Measurements from ENCODE around the gene PRKAR1B.

PRKAR1B gene

GRCh38 chr7:776381-776780 is 49.3 kb upstream of the PRKAR1B start:
- Histone ChIP-seq H3K27ac (ENCODE audit: extremely low read depth, low read depth, low read length) (no peak overlapping the region), H3K9me3 (ENCODE audit: control insufficient read depth, insufficient read depth, low read depth, low read length) (no peaks in the 10 kb centered on the region), H3K4me1 (ENCODE audit: control insufficient read depth, insufficient read depth, low read length) (no peaks in the 10 kb centered on the region), H3K36me3 (ENCODE audit: control insufficient read depth in 2 of 2, insufficient read depth in 1 of 2, low read length in 2 of 2) (peaks cover 25 to 73% of the 10 kb centered on the region in 2 experiments), H3K4me3 (ENCODE audit: low read depth, low read length) (no peak overlapping the region)
- POLR2A ChIA-PET = no interaction called here
- CTCF ChIA-PET = interaction anchor here (0.7 to 1.1 kb wide), 2 partner anchors 15 to 99 kb away, joined by 3 to 4 read pairs; no protein-coding TSS in a partner anchor
- TF ChIP-seq ZFP41 (tag by site-specific recombination; IDR thresholded peaks at IDR 0.05; ENCODE audit: borderline replicate concordance) = no peak
- TF ChIP-seq ZNF157 (tag by site-specific recombination; IDR thresholded peaks at IDR 0.05) = no peak

DNA sequence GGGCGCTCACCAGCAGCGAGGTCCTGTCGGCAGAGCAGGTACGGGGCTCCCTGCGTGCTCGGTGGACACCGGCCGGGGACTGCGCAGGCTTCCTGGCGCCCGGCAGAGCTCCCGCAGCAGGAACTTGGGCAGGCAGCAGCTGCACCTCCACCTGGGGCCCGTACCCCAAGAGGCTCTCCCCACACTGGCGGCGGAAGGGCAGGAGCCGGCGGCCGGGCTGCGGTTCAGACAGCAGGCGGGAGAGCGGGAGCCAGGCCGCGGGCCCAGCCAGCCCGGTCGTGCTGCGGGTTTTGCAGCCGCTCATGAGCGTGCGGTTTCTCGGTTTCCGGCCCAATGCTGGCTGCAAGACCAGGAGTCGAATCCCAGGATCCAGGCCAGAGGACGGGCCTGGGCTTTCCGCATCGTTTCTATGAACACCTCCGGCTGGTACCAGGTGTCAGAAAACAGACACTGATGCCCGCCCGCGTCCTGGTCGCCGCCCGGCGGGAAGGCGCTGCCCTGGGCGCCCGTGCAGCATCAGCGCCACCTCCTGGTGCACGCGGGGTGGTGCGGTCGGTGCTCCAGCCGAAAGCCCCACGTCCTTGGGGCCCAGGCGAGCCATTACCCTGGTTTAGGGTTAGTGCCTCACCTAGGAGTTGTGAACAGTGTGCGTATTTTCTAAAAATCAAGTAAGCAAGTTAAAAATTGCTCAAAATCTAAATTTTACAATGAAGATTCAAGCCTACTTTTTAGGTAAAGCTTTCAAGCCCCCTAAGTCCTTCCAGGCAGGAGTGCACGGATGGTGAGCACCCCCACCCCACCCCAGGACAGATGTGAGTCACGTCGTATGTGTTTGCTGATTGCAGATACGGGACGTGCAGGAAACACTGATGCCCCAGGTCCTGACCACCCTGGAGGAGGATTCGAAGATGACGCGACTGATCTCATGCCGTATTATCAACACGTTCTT is 47.4 kb upstream of the PRKAR1B start:
- H3K4me1 ChIP-seq (ENCODE audit: control insufficient read depth, insufficient read depth, low read length) = no peaks in the 10 kb centered on the region
- H3K9me3 ChIP-seq (ENCODE audit: control insufficient read depth, insufficient read depth, low read depth, low read length) = no peaks in the 10 kb centered on the region
- CTCF ChIA-PET = interaction anchor here (0.6 to 1.7 kb wide), 13 partner anchors 14 to 460 kb away, joined by 3 to 7 read pairs (median 3); partner anchors contain the start of gene SUN1
- no peak overlapping the region for H3K27ac ChIP-seq (ENCODE audit: extremely low read depth, low read depth, low read length)
- peaks cover 15 to 59% of the 10 kb centered on the region in 2 experiments for H3K36me3 ChIP-seq (ENCODE audit: control insufficient read depth in 2 of 2, insufficient read depth in 1 of 2, low read length in 2 of 2)
- no peak overlapping the region for H3K4me3 ChIP-seq (ENCODE audit: low read depth, low read length)
- POLR2A ChIA-PET = no interaction called here
- TF ChIP-seq ZNF654 (tag by site-specific recombination; IDR thresholded peaks at IDR 0.05; ENCODE audit: low read depth) = peak; percentile 46
- TF ChIP-seq ZNF48 (tag by site-specific recombination; IDR thresholded peaks at IDR 0.05) = no peak
- no peak for TF ChIP-seq ZNF174 (tag by site-specific recombination; IDR thresholded peaks at IDR 0.05)
- TF ChIP-seq ZNF404 (tag by site-specific recombination; IDR thresholded peaks at IDR 0.05) = no peak
- no peak for TF ChIP-seq ZNF341 (tag by site-specific recombination; IDR thresholded peaks at IDR 0.05; ENCODE audit: low read depth)
- no peak for TF ChIP-seq ZNF692 (tag by site-specific recombination; IDR thresholded peaks at IDR 0.05)
- TF ChIP-seq ZNF837 (tag by site-specific recombination; IDR thresholded peaks at IDR 0.05) = no peak
- 0 out of 2 replicates have a peak, but pooled peaks have one; percentile 43 for TF ChIP-seq ZNF660 (tag by site-specific recombination; IDR thresholded peaks at IDR 0.05)
- peak; percentile 78; the same call in 1 of the 2 replicates for TF ChIP-seq ZNF561 (tag by site-specific recombination; IDR thresholded peaks at IDR 0.05; ENCODE audit: borderline replicate concordance)
- TF ChIP-seq ZSCAN30 (tag by site-specific recombination; IDR thresholded peaks at IDR 0.05) = 0 out of 2 replicates have a peak, but pooled peaks have one; percentile 19
- no peak for TF ChIP-seq ZFP41 (tag by site-specific recombination; IDR thresholded peaks at IDR 0.05; ENCODE audit: borderline replicate concordance)
- TF ChIP-seq ZNF2 (tag by site-specific recombination; IDR thresholded peaks at IDR 0.05) = 0 out of 2 replicates have a peak, but pooled peaks have one; percentile 39

DNA sequence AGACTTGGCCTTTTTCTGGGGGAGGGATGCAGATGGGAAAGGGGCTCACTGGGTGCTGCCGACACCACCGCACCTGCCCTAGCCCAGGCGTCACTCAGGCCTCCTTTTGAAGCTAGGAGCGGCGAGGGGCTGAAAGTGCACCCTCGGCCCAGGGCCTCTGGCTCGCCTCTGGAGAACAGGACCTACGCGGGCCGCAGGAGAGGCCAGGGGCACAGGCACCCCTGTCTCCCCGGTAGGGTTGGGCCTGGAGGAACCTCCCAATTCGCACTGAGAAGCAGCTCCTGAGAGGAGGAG is 46.5 kb upstream of the PRKAR1B start:
- CTCF ChIA-PET = interaction anchor here (0.5 to 1.7 kb wide), 5 partner anchors 265 to 452 kb away, joined by 3 to 5 read pairs (median 4); no protein-coding TSS in a partner anchor
- POLR2A ChIA-PET = no interaction called here
- Histone ChIP-seq H3K4me3 (ENCODE audit: low read depth, low read length) (no peak overlapping the region), H3K4me1 (ENCODE audit: control insufficient read depth, insufficient read depth, low read length) (no peaks in the 10 kb centered on the region), H3K9me3 (ENCODE audit: control insufficient read depth, insufficient read depth, low read depth, low read length) (no peaks in the 10 kb centered on the region), H3K27ac (ENCODE audit: extremely low read depth, low read depth, low read length) (no peak overlapping the region), H3K36me3 (ENCODE audit: control insufficient read depth in 2 of 2, insufficient read depth in 1 of 2, low read length in 2 of 2) (peaks cover 15 to 52% of the 10 kb centered on the region in 2 experiments)
- TF ChIP-seq BCL11A (tag by site-specific recombination; IDR thresholded peaks at IDR 0.05; ENCODE audit: low read depth) (no peak), ZNF707 (tag by site-specific recombination; IDR thresholded peaks at IDR 0.05) (no peak), ZNF660 (tag by site-specific recombination; IDR thresholded peaks at IDR 0.05) (no peak), ZBTB7A (tag by site-specific recombination; IDR thresholded peaks at IDR 0.05; ENCODE audit: low read depth) (no peak), YY2 (tag by site-specific recombination; IDR thresholded peaks at IDR 0.05) (no peak), ZNF362 (tag by site-specific recombination; IDR thresholded peaks at IDR 0.05) (no peak)
- TF ChIP-seq, protein P1, sequence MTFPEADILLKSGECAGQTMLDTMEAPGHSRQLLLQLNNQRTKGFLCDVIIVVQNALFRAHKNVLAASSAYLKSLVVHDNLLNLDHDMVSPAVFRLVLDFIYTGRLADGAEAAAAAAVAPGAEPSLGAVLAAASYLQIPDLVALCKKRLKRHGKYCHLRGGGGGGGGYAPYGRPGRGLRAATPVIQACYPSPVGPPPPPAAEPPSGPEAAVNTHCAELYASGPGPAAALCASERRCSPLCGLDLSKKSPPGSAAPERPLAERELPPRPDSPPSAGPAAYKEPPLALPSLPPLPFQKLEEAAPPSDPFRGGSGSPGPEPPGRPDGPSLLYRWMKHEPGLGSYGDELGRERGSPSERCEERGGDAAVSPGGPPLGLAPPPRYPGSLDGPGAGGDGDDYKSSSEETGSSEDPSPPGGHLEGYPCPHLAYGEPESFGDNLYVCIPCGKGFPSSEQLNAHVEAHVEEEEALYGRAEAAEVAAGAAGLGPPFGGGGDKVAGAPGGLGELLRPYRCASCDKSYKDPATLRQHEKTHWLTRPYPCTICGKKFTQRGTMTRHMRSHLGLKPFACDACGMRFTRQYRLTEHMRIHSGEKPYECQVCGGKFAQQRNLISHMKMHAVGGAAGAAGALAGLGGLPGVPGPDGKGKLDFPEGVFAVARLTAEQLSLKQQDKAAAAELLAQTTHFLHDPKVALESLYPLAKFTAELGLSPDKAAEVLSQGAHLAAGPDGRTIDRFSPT (tag by site-specific recombination; IDR thresholded peaks at IDR 0.05) = no peak
- TF ChIP-seq, protein P2, sequence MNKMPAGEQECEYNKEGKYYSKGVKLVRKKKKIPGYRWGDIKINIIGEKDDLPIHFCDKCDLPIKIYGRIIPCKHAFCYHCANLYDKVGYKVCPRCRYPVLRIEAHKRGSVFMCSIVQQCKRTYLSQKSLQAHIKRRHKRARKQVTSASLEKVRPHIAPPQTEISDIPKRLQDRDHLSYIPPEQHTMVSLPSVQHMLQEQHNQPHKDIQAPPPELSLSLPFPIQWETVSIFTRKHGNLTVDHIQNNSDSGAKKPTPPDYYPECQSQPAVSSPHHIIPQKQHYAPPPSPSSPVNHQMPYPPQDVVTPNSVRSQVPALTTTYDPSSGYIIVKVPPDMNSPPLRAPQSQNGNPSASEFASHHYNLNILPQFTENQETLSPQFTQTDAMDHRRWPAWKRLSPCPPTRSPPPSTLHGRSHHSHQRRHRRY (tag by site-specific recombination; IDR thresholded peaks at IDR 0.05) = no peak
